Right hindlimb (tissue), 1 donor: ENCODE measurements around the gene PRMT2.
"Not testable (repeated sequence)": the region's sequence is repeated elsewhere in the genome, so short reads cannot be mapped to it uniquely, and the experiment has no call there.

Experiments used
- DNase-seq: peaks from one replicate; pipeline ENCODE4 v3.0.0-alpha.2; 2018

The PRMT2 gene

GRCh38 chr21:46618738-46619379, 16.6 kb upstream of the PRMT2 start:
- DNase-seq: no peak

- DNase-seq: no peak
Observed at GRCh38 chr21:46619846-46620245, 15.6 kb upstream of the PRMT2 start.

GRCh38 chr21:46620846-46621245, 14.6 kb upstream of the PRMT2 start:
- no peak for DNase-seq

GRCh38 chr21:46621457-46622182, 13.9 kb upstream of the PRMT2 start:
- DNase-seq: no peak

- peak; percentile 73 for DNase-seq
Observed at GRCh38 chr21:46622226-46622625, 13.2 kb upstream of the PRMT2 start.

- DNase-seq: peak; percentile 37
Observed at GRCh38 chr21:46624050-46624449, 11.4 kb upstream of the PRMT2 start.

- DNase-seq: no peak
Observed at GRCh38 chr21:46625759-46626158, 9.7 kb upstream of the PRMT2 start.

- DNase-seq: no peak
Observed at GRCh38 chr21:46626536-46626935, 8.9 kb upstream of the PRMT2 start.

- no peak for DNase-seq
Observed at GRCh38 chr21:46626975-46627501, 8.4 kb upstream of the PRMT2 start.

- DNase-seq: no peak
Observed at GRCh38 chr21:46627726-46628125, 7.7 kb upstream of the PRMT2 start.

GRCh38 chr21:46628868-46629267, 6.6 kb upstream of the PRMT2 start:
- DNase-seq: no peak

- DNase-seq: not testable (repeated sequence)
Observed at GRCh38 chr21:46630915-46631314, 4.6 kb upstream of the PRMT2 start.

GRCh38 chr21:46633566-46633965, 1.9 kb upstream of the PRMT2 start:
- no peak for DNase-seq

- DNase-seq: no peak
Observed at GRCh38 chr21:46634427-46634826, 1.0 kb upstream of the PRMT2 start.

GRCh38 chr21:46634966-46635323, 529 bp upstream of the PRMT2 start:
- peak; percentile 94 for DNase-seq

GRCh38 chr21:46636181-46636512, 673 bp downstream of the PRMT2 start:
- no peak for DNase-seq

- no peak for DNase-seq
Observed at GRCh38 chr21:46636550-46637285, 1.2 kb downstream of the PRMT2 start.

- DNase-seq: no peak
Observed at GRCh38 chr21:46637952-46638746, 2.7 kb downstream of the PRMT2 start.

GRCh38 chr21:46639489-46640386, 4.3 kb downstream of the PRMT2 start:
- DNase-seq: no peak

GRCh38 chr21:46641656-46642055, 6.2 kb downstream of the PRMT2 start:
- DNase-seq: no peak

- DNase-seq: no peak
Observed at GRCh38 chr21:46643379-46644177, 8.1 kb downstream of the PRMT2 start.
